Stimulated activated CD8-positive, alpha-beta memory T cell treated with anti-CD3 and anti-CD28 coated beads, Interleukin-12 subunit alpha, Interleukin-12 subunit beta, amount 100 ng/mL, for 24 hours (primary cell): Measurements from ENCODE around the gene TLR9.

Source experiments
- DNase-seq: peaks from one replicate; pipeline ENCODE4 v3.0.0-alpha.2; 2020; ENCODE audit errors: extremely low read depth

The TLR9 gene

GRCh38 chr3:52232279-52233107 is 7.0 kb upstream of the TLR9 start:
- DNase-seq = no peak

GRCh38 chr3:52231502-52232278 is 6.2 kb upstream of the TLR9 start:
- DNase-seq = peak; percentile 80

- no peak for DNase-seq
These were observed 5.5 kb upstream of the TLR9 start for GRCh38 chr3:52230889-52231499.

- no peak for DNase-seq
These were observed 5.0 kb upstream of the TLR9 start for GRCh38 chr3:52230461-52230860.

GRCh38 chr3:52229656-52230055 is 4.2 kb upstream of the TLR9 start:
- no peak for DNase-seq

GRCh38 chr3:52228751-52229291 is 3.4 kb upstream of the TLR9 start:
- DNase-seq = no peak

- DNase-seq = no peak
These were observed 2.8 kb upstream of the TLR9 start for GRCh38 chr3:52228266-52228665.

GRCh38 chr3:52227766-52228165 is 2.3 kb upstream of the TLR9 start:
- no peak for DNase-seq

GRCh38 chr3:52227117-52227516 is 1.7 kb upstream of the TLR9 start:
- no peak for DNase-seq

- DNase-seq = no peak
These were observed 878 bp upstream of the TLR9 start for GRCh38 chr3:52226229-52226817.

GRCh38 chr3:52223449-52224408 is 1.7 kb downstream of the TLR9 start:
- DNase-seq = no peak

- DNase-seq = no peak
These were observed 2.9 kb downstream of the TLR9 start for GRCh38 chr3:52222319-52223221.

- DNase-seq = no peak
These were observed 3.7 kb downstream of the TLR9 start for GRCh38 chr3:52221563-52222318.

GRCh38 chr3:52221141-52221562 is 4.3 kb downstream of the TLR9 start:
- no peak for DNase-seq

- DNase-seq = peak; percentile 63
These were observed 4.9 kb downstream of the TLR9 start for GRCh38 chr3:52220380-52221026.

- DNase-seq = no peak
These were observed 6.4 kb downstream of the TLR9 start for GRCh38 chr3:52218937-52219650.

- no peak for DNase-seq
These were observed 7.0 kb downstream of the TLR9 start for GRCh38 chr3:52218454-52218853.

- no peak for DNase-seq
These were observed 7.4 kb downstream of the TLR9 start for GRCh38 chr3:52218026-52218425.
